Body of pancreas (tissue), 4 donors: ENCODE data around the gene FUT2. TPM values are rescaled to one million over a fixed set of nuclear protein-coding genes. Genes with fewer than 3 reads are reported as not detected.

ENCODE experiments used
- ATAC-seq: fragments of 150-250 bp; one replicate; pipeline ENCODE4 v1.9.1; 2016
- DNase-seq, 4 donors: peaks; one replicate each; pipeline ENCODE4 v3.0.0-alpha.2; 2019
- H3K27ac ChIP-seq, 4 donors: fragments of 200-600 bp; sonication (generic); 1 replicate in 3 of 4; 2 replicates in 1 of 4; pipeline versions ENCODE4 v1.5.1 to v1.6.1; 2016 to 2019; ENCODE audit warnings: mild to moderate bottlenecking in 1 of 4, mixed read lengths in 1 of 4, moderate library complexity in 1 of 4
- H3K27me3 ChIP-seq, 2 donors: fragments of 200-600 bp; sonication (generic); one replicate each; pipeline ENCODE4 v1.6.0; 2016; ENCODE audit warnings: mild to moderate bottlenecking in 1 of 2
- H3K36me3 ChIP-seq, 2 donors: fragments of 200-600 bp; sonication (generic); replicated peaks in 1 of 2; 2 replicates each; pipeline ENCODE4 v1.5.1; 2016; ENCODE audit warnings: low read depth in 2 of 2; ENCODE audit not compliant: insufficient read depth in 1 of 2
- H3K4me1 ChIP-seq: fragments of 200-600 bp; sonication (generic); one replicate; pipeline ENCODE4 v1.6.0; 2016
- H3K4me3 ChIP-seq, 2 donors: fragments of 200-600 bp; sonication (generic); 1 replicate in 1 of 2; 2 replicates in 1 of 2; pipeline ENCODE4 v1.5.1; 2016 to 2019
- H3K9me3 ChIP-seq, 3 donors: fragments of 200-600 bp; sonication (generic); 1 replicate in 2 of 3; 2 replicates in 1 of 3; pipeline ENCODE4 v1.5.1; 2016
- POLR2A ChIP-seq, 3 donors: fragments of 450-650 bp; IDR thresholded peaks; one replicate each; pipeline ENCODE4 v1.6.1; 2016; ENCODE audit warnings: antibody characterized with exemption in 3 of 3, mild to moderate bottlenecking in 2 of 3
- WGBS, 2 donors: methylation state at CpG; one replicate each; pipeline ENCODE4 v1.1.5; 2017; 5-methylcytosine and 5-hydroxymethylcytosine counted together
- intact Hi-C: fragments of 100-400 bp; cut with DNase I; formaldehyde crosslinking; loops from one replicate; pipeline ENCODE4 v1.15.1; 2023
- total RNA-seq, 2 donors: library from RNA; depleted of rRNA; stranded (reverse); fragments of >200 nt; gene quantifications; one replicate each; pipeline ENCODE4 v1.1.0, GENCODE V29; 2016
- TF ChIP-seq, protein P1 (sequence below), 7 experiments: fragments of 450-650 bp in 4 of 7; fragments of 200-600 bp in 3 of 7; sonication (generic) in 3 of 7; IDR thresholded peaks; one replicate each; pipeline ENCODE4 v1.5.1; 2016 to 2019; ENCODE audit warnings: antibody characterized with exemption in 7 of 7

The FUT2 gene
- total RNA-seq, 2 donors from 2014 or later: 2.0 to 3.4 TPM

DNA sequence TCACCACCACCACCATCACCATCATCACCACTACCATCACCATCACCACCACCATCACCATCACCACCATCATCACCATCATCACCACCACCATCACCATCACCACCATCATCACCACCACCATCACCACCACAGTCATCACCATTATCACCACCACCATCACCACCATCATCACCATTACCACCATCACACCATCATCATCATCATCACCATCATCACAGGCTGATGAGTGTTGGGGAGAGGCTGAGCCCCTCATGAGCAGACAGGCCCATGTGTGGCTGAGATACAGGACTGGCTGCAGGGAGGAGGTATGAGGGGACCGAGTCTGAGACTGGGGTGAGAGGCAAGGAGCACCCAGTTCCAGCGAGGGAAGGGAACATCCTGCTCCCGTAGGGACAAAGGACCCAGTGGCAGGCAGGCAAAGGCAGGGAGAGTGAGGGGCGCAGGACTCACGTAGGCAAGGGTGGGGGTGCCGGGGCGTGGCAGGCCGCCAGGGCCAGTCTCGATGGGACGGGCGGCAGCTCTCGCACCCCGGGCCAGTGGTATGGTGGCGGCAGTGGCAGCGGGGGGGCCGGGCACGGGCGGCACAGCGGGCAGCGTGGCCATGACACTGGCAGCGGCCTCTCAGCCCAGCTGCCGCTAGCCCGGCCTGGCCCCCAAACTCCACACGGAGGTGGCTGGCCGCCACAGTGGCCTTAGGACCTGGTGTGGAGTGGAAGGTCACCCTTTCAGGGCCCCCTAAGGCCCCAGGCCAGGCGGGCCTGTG lies 25.7 kb upstream of the FUT2 start:
- ATAC-seq (no peak), DNase-seq (no peak)
- H3K36me3 ChIP-seq: no peaks in the 10 kb centered on the region
- no peak overlapping the region for H3K4me3 ChIP-seq
- peaks cover 1% of the 10 kb centered on the region for H3K4me1 ChIP-seq
- H3K27ac ChIP-seq: no peak overlapping the region
- intact Hi-C loops: no loop called here
- H3K9me3 ChIP-seq: no peaks in the 10 kb centered on the region
- TF ChIP-seq, protein P1, sequence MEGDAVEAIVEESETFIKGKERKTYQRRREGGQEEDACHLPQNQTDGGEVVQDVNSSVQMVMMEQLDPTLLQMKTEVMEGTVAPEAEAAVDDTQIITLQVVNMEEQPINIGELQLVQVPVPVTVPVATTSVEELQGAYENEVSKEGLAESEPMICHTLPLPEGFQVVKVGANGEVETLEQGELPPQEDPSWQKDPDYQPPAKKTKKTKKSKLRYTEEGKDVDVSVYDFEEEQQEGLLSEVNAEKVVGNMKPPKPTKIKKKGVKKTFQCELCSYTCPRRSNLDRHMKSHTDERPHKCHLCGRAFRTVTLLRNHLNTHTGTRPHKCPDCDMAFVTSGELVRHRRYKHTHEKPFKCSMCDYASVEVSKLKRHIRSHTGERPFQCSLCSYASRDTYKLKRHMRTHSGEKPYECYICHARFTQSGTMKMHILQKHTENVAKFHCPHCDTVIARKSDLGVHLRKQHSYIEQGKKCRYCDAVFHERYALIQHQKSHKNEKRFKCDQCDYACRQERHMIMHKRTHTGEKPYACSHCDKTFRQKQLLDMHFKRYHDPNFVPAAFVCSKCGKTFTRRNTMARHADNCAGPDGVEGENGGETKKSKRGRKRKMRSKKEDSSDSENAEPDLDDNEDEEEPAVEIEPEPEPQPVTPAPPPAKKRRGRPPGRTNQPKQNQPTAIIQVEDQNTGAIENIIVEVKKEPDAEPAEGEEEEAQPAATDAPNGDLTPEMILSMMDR (IDR thresholded peaks at IDR 0.05): no peak
- no peak for TF ChIP-seq POLR2A (IDR thresholded peaks at IDR 0.05)
- 89 to 95% methylated on average over 15 to 26 of the region's 26 CpGs for WGBS, 2 donors
- H3K27me3 ChIP-seq: no peaks in the 10 kb centered on the region

DNA sequence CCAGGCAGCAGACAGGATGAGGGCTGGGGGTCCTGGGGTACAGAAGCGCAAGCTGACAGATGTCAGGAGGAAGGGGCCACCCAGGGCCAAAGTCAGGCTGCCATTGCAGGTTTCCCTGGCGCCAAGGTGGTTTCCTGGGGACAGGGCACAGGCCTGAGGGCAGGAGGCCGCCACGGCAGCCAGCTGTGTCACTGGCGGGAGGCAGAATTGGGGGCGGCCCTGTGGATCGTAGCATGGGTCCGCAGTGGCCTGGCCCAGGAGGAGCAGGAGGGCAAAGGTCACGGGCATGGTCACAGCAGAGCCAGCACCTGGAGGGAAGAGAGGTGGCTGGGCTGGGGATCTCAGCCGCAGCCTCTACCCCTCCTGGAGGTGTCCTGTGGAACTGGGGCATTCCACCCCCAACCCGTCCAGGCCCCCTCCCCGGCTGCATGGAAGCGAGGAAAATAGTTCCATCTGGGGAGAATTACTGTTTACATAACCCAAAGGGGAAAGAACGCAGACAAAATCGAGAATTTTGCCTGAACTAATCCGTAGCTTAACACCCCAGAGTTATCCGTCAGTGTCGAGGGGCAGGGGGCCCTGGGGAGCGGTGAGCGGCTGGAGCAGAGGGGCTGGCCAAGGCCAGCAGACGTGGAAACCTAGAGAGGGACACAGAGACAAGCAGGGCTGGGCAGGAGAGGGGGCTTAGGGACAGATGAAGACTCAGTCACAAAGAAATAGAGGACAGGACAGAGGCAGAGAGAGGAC lies 24.9 kb upstream of the FUT2 start:
- Histone ChIP-seq H3K9me3 (no peaks in the 10 kb centered on the region), H3K27me3 (no peaks in the 10 kb centered on the region), H3K27ac (no peak overlapping the region), H3K4me1 (peaks cover 8% of the 10 kb centered on the region), H3K36me3 (no peaks in the 10 kb centered on the region), H3K4me3 (no peak overlapping the region)
- TF ChIP-seq, protein P1 (IDR thresholded peaks at IDR 0.05): no peak
- TF ChIP-seq POLR2A (IDR thresholded peaks at IDR 0.05): no peak
- no peak for DNase-seq
- WGBS, 2 donors: 82 to 86% methylated on average over 16 to 21 of the region's 21 CpGs
- no peak for ATAC-seq
- intact Hi-C loops: no loop called here

DNA sequence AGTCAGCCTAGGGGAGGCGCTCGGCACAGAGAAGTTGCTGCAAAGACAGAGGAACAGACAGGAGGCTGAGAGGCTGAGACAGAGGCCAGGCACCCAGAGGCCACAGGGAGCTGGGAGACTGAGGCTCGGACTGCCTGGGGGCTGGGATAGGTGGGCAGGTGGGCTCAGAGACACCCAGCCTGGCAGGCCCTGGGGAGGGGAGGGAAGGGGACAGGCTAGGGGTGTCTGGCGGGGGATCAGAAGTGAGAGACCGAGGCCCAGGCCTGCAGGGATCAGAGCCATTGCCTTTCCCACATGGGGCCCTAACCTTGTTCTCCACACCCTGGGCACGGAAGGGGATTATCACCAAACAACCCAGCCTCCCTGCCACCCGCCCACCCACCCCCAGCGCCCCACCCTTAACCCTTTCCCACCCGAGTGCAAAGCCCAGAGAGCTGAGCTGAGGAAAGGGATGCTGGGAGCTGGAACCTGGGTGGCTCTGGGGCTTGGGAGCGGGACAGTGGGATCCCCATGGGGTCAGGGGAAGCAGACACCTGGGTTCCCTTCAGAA lies 24.2 kb upstream of the FUT2 start:
- Histone ChIP-seq H3K36me3 (no peaks in the 10 kb centered on the region), H3K4me3 (no peak overlapping the region), H3K4me1 (peaks cover 8% of the 10 kb centered on the region), H3K27ac (no peak overlapping the region), H3K9me3 (no peaks in the 10 kb centered on the region), H3K27me3 (no peaks in the 10 kb centered on the region)
- intact Hi-C loops: no loop called here
- no peak for DNase-seq
- no peak for ATAC-seq
- TF ChIP-seq, protein P1 (IDR thresholded peaks at IDR 0.05): no peak
- TF ChIP-seq POLR2A (IDR thresholded peaks at IDR 0.05): no peak
- WGBS, 2 donors: 72 to 81% methylated on average over 8 to 10 of the region's 10 CpGs

DNA sequence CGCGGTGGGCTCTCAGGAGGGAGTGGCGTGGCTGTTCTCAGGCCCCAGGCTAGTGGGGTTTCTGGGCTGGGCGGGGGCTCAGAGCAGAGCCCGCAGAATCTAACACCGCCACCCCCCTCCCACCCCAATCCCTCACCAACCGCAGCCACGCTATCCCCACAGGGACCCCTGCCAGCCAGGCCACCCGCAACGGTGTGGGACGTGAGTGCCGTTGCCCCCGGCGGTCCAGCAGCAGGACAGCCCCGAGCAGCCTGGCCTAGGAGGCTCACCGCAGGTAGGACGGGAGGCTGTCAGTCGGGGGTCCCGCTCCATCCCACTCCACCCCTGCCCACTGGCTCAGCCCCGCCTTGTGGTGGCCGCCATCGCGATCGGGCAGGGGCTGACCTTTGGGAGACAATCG lies 22.8 kb upstream of the FUT2 start, which contains the start of gene NTN5:
NTN5 (minus strand) TSS at position 24 of the 400 bp plus-strand sequence. CDS start 2,031 bp downstream, outside the sequence.
- H3K27ac ChIP-seq: no peak within 1 kb of the TSS
- H3K36me3 ChIP-seq: no peaks in the 10 kb centered on the region
- TF ChIP-seq, protein P1 (IDR thresholded peaks at IDR 0.05): no peak
- TF ChIP-seq POLR2A (IDR thresholded peaks at IDR 0.05): no peak
- ATAC-seq (no peak), DNase-seq (no peak)
- H3K4me1 ChIP-seq: peaks cover 14% of the 10 kb centered on the region
- intact Hi-C loops: no loop called here
- H3K9me3 ChIP-seq: no peaks in the 10 kb centered on the region
- H3K27me3 ChIP-seq: no peaks in the 10 kb centered on the region
- H3K4me3 ChIP-seq: no peak within 1 kb of the TSS
- WGBS, 2 donors: 76 to 85% methylated on average over 9 to 25 of the region's 25 CpGs
